GM12878 (cell line): ENCODE data around the gene EYS.

Experiments
- BACH1 ChIP-seq: fragments of 450-650 bp; IDR thresholded peaks from 2 replicates; pipeline ENCODE4 v1.6.1; 2017; ENCODE audit warnings: mild to moderate bottlenecking, borderline replicate concordance
- CHD2 ChIP-seq: IDR thresholded peaks from 2 replicates; pipeline ENCODE4 v1.6.1; 2011; ENCODE audit warnings: low read depth, low read length, improper control_type of control experiment, borderline replicate concordance
- ESRRA ChIP-seq: IDR thresholded peaks from 2 replicates; pipeline ENCODE4 v1.6.1; 2012; ENCODE audit warnings: mild to moderate bottlenecking, low read length, improper control_type of control experiment
- EZH2 ChIP-seq: IDR thresholded peaks from 2 replicates; pipeline ENCODE4 v1.6.1; 2012; ENCODE audit warnings: low read depth, mild to moderate bottlenecking, control low read depth, inconsistent platforms, low read length, borderline replicate concordance; ENCODE audit not compliant: control insufficient read depth
- HDAC6 ChIP-seq: fragments of 200-600 bp; sonication (generic); IDR thresholded peaks from one replicate; pipeline ENCODE4 v1.8.0; 2017; ENCODE audit warnings: antibody characterized with exemption; ENCODE audit not compliant: unreplicated experiment
- POLR2A ChIP-seq: IDR thresholded peaks from 2 replicates; pipeline ENCODE4 v1.6.1; 2011; ENCODE audit warnings: low read depth, mild to moderate bottlenecking, low read length
- USF2 ChIP-seq: IDR thresholded peaks from 2 replicates; pipeline ENCODE4 v1.6.1; 2011; ENCODE audit warnings: low read depth, low read length, improper control_type of control experiment, borderline replicate concordance
- TF ChIP-seq, protein P1 (sequence below), 3 experiments: IDR thresholded peaks in 2 of 3; conservative IDR thresholded peaks in 1 of 3; 2 replicates each; pipeline ENCODE4 v1.5.1; 2011; ENCODE audit warnings: low read depth in 3 of 3, low read length in 3 of 3, mild to moderate bottlenecking in 3 of 3, control low read depth in 2 of 3, moderate library complexity in 2 of 3, inconsistent platforms in 1 of 3, mixed read lengths in 1 of 3; ENCODE audit not compliant: control insufficient read depth in 2 of 3, insufficient read depth in 1 of 3; ENCODE audit errors: extremely low read depth in 1 of 3
- TF ChIP-seq, protein P2 (sequence below): IDR thresholded peaks from 2 replicates; pipeline ENCODE4 v1.6.1; 2012; ENCODE audit warnings: mild to moderate bottlenecking, low read depth, low read length

- TF ChIP-seq, protein P1, sequence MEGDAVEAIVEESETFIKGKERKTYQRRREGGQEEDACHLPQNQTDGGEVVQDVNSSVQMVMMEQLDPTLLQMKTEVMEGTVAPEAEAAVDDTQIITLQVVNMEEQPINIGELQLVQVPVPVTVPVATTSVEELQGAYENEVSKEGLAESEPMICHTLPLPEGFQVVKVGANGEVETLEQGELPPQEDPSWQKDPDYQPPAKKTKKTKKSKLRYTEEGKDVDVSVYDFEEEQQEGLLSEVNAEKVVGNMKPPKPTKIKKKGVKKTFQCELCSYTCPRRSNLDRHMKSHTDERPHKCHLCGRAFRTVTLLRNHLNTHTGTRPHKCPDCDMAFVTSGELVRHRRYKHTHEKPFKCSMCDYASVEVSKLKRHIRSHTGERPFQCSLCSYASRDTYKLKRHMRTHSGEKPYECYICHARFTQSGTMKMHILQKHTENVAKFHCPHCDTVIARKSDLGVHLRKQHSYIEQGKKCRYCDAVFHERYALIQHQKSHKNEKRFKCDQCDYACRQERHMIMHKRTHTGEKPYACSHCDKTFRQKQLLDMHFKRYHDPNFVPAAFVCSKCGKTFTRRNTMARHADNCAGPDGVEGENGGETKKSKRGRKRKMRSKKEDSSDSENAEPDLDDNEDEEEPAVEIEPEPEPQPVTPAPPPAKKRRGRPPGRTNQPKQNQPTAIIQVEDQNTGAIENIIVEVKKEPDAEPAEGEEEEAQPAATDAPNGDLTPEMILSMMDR (IDR thresholded peaks at IDR 0.05 in 2 of 3, conservative IDR thresholded peaks at IDR 0.05 in 1 of 3; ENCODE audit: control insufficient read depth in 2 of 3, extremely low read depth in 1 of 3, insufficient read depth in 1 of 3, low read depth in 3 of 3, low read length in 3 of 3), result no peak
- TF ChIP-seq, protein P2, sequence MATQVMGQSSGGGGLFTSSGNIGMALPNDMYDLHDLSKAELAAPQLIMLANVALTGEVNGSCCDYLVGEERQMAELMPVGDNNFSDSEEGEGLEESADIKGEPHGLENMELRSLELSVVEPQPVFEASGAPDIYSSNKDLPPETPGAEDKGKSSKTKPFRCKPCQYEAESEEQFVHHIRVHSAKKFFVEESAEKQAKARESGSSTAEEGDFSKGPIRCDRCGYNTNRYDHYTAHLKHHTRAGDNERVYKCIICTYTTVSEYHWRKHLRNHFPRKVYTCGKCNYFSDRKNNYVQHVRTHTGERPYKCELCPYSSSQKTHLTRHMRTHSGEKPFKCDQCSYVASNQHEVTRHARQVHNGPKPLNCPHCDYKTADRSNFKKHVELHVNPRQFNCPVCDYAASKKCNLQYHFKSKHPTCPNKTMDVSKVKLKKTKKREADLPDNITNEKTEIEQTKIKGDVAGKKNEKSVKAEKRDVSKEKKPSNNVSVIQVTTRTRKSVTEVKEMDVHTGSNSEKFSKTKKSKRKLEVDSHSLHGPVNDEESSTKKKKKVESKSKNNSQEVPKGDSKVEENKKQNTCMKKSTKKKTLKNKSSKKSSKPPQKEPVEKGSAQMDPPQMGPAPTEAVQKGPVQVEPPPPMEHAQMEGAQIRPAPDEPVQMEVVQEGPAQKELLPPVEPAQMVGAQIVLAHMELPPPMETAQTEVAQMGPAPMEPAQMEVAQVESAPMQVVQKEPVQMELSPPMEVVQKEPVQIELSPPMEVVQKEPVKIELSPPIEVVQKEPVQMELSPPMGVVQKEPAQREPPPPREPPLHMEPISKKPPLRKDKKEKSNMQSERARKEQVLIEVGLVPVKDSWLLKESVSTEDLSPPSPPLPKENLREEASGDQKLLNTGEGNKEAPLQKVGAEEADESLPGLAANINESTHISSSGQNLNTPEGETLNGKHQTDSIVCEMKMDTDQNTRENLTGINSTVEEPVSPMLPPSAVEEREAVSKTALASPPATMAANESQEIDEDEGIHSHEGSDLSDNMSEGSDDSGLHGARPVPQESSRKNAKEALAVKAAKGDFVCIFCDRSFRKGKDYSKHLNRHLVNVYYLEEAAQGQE, result no peak
- TF ChIP-seq ESRRA (no peak), BACH1 (no peak), HDAC6 (no peak), CHD2 (no peak), EZH2 (no peak), POLR2A (no peak), USF2 (no peak)
Observed at GRCh38 chr6:64945450-64945849, 761.6 kb downstream of the EYS start.
